Activated CD4-positive, alpha-beta T cell treated with anti-CD3 and anti-CD28 coated beads, Interleukin-2, Interleukin-4, amounts not matched to agents 100 ng/mL and 50 ng/mL, durations not matched to agents 16 hours and 8 hours (primary cell): ENCODE results near the gene CD48.
A peak's percentile ranks its signal among the peaks of the same experiment; 100 is the strongest.
"Not testable (repeated sequence)": the region's sequence is repeated elsewhere in the genome, so short reads cannot be mapped to it uniquely, and the experiment has no call there.

Source experiments
- DNase-seq: peaks from one replicate; pipeline ENCODE4 v3.0.0-alpha.2; 2020; ENCODE audit warnings: low spot score

The CD48 gene

DNA sequence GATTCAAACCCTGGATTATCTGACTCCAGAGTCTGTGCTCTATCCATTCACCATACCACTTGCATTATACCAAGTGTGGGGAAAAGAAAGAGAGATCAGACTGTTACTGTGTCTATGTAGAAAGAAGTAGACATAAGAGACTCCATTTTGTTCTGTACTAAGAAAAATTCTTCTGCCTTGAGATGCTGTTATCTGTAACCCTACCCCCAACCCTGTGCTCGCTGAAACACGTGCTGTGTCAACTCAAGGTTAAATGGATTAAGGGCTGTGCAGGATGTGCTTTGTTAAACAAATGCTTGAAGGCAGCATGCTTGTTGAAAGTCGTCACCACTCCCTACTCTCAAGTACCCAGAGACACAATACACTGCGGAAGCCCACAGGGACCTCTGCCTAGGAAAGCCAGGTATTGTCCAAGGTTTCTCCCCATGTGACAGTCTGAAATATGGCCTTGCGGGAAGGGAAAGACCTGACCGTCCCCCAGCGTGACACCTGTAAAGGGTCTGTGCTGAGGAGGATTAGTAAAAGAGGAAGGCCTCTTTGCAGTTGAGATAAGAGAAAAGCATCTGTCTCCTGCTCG lies 59.5 kb downstream of the CD48 start:
- not testable (repeated sequence) for DNase-seq

GRCh38 chr1:160651433-160652064 lies 60.1 kb downstream of the CD48 start:
- DNase-seq: no peak

DNA sequence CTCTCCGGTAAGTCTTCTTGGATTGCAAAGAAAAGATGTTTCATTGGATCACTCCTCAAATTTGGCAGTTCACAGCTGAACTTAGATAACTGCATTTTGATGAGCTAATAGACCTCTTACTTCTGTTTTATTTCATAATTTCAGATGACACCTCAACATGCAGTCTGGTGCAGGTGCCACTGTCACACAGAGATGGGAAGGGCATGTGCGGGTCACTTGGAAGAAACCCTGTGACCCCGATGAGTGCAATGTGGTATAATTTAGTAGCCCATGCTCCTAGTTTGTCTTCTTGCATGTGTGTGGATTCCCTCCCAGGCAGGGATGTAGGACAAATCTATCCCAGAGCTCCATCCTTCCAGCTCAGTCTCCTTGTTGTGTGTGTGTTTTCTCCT lies 64.3 kb downstream of the CD48 start:
- DNase-seq: no peak

DNA sequence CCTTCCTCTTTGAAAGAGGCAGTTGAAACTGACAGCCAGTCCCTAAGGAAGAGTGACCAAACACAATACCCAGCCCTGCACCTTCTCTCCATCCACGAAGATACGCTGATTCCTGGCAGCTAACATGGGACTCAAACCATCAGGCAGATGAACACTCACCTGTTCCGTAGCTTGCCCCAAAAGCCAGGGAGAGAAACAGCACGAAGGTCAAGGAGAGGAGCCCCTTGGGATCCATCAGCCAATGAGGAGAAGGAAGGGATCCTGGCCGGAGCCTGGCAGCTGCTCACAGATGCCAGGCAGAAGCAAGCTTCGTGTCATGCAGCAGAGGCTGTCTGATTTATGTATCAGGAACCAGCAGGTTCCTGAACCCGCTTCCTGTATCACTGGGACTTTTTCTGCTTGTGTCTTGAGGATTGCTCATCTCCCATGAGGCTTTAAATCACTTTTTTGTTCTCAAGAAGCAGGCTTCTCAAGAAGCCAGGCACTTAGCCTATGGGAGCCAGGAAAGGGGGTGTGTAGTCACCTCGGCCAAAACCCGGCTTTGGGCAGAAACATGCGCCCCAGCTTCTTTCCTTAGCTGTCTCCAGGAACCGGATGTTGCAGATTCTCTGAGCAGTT lies 64.8 kb downstream of the CD48 start, which contains the start of gene SLAMF1:
Gene SLAMF1, minus strand, starts transcription at position 334 of the 618 bp plus-strand sequence. Its CDS starts 99 bp downstream, at position 235.
- DNase-seq: peak; percentile 68

DNA sequence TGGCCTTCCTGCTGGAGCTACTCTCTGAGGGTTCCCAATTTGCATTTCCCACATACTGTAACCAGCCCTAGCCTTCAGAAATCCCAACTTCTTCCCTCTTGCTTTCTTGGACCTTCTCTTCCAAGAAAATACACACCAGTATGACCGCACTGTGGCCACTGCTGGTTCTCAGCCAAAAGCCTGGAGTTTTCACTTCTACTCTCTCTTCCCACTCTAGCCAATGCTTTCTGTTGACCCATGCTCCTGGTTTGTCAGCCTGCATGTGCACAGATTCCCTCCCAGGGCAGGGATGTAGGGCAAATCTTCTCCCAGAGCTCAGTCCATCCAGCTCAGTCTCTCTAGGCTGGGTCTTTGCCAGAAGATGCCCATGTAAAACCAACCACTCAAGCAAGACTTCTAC lies 65.4 kb downstream of the CD48 start:
- DNase-seq: no peak

DNA sequence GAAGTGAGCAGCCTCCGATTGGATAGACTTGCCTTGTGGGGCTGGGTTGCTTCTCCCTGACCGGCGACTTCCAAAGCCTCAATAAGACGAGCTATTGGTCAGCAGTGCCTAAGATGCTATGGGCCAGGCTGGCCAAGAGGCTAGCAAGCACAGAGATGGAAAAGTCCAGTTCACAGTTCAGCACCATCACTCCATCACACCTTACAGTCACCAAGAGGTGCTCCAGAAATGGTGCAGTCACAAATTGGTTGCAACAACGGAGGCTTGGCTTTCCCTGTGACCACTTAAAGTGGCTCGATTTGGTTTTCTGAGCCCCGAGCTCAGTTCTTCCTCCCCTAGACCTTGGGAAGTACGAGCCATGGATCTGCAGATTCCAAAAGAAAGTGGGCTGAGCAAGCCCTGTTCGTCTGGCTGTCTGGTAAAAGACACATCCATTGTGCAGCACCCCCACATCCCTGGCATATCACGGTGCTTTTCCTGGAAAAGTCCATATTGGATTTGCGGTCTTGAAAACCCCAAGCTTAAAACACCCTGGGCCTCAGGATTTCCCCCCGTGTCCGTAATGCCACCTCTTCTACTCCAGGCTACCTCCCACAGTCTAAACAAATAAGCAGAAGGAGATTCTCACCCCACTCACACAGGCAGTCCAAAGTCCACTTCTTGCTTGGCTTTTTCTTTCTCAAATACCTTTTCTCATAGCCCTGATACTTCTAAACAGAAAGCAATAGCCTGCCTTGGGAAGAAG lies 66.1 kb downstream of the CD48 start:
- no peak for DNase-seq

DNA sequence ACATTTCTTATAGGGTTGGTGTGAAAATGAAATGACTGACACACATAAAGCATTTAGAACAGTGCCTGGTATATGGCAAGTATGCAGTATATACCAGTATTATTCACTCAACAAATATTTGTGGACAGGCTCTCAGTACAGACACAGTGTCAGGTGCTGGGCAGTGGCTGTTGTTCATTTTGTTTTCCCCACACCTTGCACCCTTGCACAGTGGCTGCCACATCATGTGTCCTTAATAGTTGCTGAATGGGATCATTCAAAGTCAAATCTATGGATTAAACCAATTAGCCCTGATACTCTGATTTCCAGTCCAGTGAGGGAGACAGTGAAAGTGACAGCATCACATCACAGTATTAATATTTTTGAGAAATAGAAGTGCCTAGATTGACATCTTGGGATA lies 67.2 kb downstream of the CD48 start:
- no peak for DNase-seq

DNA sequence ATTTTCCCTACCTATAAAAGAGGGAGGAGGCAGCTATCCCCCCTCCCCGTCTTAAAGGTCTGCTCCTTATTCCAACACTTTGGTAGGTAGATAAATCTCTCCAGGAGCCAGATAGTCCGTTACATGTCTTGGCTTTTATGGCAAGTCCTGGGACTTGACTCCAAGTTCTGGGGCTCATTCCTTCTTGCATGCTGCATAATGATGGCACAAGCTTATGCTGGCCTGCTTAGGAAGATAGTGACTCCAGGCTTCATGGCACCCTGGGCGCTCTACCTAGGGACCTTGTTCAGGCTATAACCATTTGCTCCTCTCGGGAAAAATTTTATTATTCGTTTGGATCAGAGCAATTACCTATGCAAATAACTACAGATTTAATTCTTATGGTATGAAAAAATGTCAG lies 68.5 kb downstream of the CD48 start:
- DNase-seq: no peak

GRCh38 chr1:160642281-160642644 lies 69.4 kb downstream of the CD48 start:
- DNase-seq: no peak

- DNase-seq: no peak
Observed at GRCh38 chr1:160641323-160642280, 70.0 kb downstream of the CD48 start.

- peak; percentile 85 for DNase-seq
Observed at GRCh38 chr1:160640359-160641123, 71.1 kb downstream of the CD48 start.

DNA sequence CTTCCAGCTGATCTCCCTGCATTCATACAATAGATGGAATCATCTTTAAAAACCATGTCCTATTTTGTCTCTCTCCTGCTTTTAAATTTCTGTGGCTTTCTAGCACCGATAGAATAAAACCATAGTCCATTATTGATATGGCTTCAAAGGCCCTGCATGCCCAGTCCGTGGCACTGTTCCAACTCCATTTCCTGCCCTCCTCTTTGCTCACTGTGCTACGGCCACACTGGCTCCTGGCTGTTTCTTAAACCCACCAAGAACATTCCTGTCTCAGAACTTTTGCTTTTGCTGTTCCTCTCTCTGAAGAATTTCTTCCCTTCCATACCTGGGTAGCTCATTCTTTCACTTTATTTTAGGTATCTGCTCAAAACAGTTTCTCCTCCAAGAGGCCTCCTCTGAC lies 72.0 kb downstream of the CD48 start:
- DNase-seq: no peak

- DNase-seq: no peak
Observed at GRCh38 chr1:160638926-160639325, 72.7 kb downstream of the CD48 start.

- DNase-seq: no peak
Observed at GRCh38 chr1:160638540-160638857, 73.1 kb downstream of the CD48 start.

GRCh38 chr1:160637821-160638539 lies 73.6 kb downstream of the CD48 start:
- DNase-seq: peak; percentile 81

- no peak for DNase-seq
Observed at GRCh38 chr1:160637065-160637464, 74.6 kb downstream of the CD48 start.

GRCh38 chr1:160636547-160636946 lies 75.1 kb downstream of the CD48 start:
- no peak for DNase-seq

GRCh38 chr1:160636076-160636475 lies 75.5 kb downstream of the CD48 start:
- DNase-seq: no peak

DNA sequence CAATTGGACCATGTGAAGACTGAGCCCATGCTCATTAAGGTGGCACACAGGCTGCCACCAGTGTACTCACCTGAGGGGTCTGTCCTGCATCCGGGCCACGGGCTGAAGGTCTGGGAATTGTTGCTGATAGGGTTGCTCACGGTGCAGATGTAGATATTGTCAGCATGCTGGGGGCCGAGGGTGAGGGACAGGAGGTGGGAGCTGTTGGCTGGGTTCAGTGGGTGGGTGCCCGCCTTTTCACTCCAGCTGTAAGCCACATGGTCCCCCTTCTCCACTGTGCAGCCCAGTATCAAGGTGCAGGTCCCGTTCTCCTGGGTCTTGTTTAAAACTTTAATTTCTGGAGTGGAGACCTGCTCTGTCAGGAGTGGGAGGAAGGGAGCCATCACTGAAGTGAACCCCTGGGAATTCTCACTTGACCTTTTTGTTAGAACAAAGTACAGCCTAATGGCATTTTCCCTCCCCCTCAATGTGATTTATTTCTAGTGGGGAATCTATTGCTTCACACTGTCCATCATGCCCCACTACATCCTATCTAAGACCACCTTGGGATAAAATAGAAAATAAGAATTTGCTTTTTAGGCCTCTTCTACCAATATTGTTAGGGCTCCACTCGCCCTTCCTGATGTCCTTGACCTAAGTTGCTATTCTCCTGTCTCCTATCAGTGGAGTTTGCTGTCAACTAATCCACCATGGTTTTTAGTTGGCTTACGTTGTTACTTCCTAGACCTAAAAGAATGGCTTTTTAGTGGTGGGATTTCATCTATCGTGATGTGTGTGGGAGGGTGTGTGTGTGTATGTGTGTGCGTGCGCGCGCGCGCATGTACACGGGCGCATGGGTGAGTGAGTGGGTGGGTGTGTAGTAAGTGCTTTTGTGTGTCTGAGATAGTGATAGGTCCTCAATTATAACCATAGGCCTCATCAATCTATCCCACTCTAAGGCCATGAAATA lies 76.8 kb downstream of the CD48 start:
- no peak for DNase-seq
